ENCODE measurements around the gene MEF2D.

The MEF2D gene

DNA sequence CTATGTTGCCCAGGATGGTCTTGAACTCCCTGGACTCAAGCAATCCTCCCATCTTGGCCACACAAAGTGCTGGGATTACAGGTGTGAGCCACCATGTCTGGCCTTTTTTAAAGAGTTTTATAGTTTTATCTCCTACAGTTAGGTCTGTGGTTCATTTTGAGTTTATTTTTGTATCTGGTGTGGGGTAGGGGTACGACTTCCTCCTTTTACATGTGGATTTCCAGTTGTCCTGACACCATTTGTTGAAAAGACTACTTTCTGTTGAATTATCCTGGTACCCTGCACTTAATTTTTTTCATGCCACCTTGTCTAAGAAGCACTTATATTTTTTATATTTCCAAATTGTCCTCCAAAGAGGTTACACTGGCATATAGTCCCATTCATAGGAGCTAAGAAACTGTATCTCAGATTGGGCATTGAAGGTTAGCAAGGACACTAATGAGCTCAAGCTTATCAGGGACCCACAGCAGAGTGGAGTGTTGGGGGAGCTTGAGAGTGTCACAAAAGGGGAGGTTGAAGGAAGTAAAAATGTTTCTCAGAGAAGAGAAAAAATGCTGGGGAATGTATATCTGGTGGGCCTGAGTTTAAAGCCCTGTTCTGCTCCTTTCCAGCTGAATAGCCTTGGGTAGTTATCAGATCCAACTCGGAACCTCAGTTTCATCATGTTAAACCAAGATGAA lies 23.4 kb upstream of the MEF2D start:
- DNase-seq = no peak

DNA sequence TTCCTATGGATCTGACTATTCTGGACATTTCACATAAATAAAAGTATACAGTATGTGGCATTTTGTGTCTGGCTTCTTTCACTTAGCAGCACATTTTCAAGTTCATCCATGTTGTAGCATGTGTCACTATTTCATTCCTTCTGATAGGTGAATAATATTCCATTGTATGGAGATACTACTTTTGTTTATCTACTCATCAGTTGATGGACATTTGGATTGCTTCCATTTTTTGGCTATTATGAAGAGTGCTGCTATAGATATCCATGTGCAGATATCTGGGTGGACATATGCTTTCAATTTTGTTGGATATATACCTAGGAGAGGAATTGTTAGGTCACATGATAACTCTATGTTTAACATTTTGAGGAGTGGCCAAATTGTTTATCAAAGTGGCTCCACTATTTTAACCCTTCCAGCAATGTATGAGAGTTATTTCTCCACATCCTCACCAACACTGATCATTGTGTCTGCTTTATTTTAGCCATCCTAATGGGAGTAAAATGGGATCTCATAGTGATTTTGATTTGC lies 21.9 kb upstream of the MEF2D start:
- no peak for DNase-seq

DNA sequence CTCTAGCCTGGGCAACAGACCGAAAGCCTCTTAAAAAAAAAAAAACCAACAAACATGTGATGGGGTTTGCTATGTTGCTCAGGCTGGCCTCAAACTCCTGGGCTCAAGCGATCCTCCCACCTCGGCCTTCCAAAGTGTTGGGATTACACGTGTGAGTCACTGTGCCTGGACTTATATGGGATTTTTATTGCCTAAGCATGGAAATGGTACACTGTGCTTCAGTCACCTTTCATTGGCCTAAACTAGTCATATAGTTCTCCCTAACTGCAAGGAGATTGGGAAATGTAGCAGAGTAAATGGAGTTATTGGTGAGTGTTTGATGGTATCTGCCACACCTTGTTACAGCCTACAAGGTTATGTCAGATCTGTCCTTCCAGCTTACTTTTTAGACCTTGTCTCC lies 17.2 kb upstream of the MEF2D start:
- DNase-seq = no peak

- DNase-seq = no peak
Observed at GRCh38 chr1:156516821-156517220, 16.2 kb upstream of the MEF2D start.

- no peak for DNase-seq
Observed at GRCh38 chr1:156515956-156516355, 15.4 kb upstream of the MEF2D start.

DNA sequence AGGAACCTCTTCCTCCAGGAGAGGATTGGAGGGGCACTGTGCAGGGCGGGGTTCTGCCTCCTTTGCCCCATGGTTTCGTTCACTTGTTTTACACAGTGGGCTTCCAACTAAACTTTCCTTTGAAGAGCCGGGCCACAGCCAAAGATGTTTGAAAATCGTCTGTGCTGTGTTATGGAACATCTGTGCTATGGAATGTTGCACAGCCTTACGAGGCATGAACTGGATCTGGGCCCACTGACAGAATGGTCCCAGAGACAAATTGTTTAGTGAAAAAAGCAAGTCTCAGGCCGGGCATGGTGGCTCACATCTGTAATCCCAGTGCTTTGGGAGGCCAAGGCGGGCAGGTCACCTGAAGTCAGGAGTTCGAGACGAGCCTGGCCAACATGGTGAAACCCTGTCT lies 12.6 kb upstream of the MEF2D start:
- no peak for DNase-seq

DNA sequence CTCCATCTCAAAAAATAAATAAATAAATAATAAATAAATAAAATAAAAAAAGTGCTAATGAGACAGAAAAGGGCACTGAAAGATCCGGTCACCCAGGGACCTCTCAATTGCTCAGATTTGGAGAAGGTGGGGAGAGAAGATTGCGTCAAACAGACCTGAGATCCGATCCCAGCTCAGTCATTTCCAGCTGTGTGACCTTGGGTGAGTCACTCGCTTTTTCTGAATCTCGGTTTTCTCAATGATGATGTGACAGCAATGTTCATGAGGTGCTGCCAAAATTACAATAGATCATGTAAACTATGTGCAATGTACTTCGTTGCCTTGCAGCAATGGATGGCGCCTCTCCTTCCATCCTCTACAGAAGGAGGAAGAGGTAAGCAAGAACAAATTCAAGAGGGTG lies 11.1 kb upstream of the MEF2D start:
- DNase-seq = no peak

GRCh38 chr1:156510709-156511108 lies 10.1 kb upstream of the MEF2D start:
- DNase-seq = no peak

GRCh38 chr1:156509424-156510034 lies 9.0 kb upstream of the MEF2D start:
- DNase-seq = no peak

- DNase-seq = no peak
Observed at GRCh38 chr1:156508955-156509234, 8.3 kb upstream of the MEF2D start.

DNA sequence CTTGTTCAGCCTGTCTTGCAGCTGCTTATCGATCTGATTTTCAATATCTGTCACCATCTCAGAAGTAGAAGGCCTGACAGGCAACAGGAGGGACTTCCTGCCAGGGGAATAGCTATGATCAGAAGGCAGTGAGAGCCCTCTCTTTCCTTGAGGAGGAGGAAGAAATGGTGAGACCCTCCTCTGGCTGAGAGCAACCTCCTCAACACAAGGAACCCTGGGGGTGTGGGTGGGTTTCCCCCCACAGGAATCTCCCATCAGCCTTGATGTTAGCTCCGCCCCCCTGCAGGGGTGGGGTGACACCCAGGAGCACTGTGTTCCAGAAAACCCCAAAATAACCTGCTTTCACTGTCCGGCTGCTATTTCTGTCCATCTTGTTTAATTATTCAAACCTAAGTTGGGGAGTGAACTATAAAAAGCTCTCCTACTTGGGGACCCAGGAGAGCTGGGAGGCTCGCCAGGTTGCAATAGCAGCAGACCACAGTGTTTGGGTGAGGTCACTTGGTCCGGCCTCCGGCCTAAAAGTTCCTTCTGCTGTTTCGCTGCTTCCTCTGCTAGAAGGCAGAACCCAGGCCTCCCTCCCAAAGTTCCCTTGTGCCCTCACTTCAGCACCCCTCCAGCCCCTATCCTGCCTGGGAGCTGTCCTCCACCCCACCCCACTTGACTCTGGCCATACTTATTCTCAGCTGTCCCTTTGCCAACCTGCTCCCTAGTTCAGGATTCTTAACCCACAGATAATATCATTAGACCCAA lies 7.8 kb upstream of the MEF2D start:
- no peak for DNase-seq

GRCh38 chr1:156506450-156506849 lies 5.9 kb upstream of the MEF2D start:
- DNase-seq = no peak

- no peak for DNase-seq
Observed at GRCh38 chr1:156505679-156506298, 5.2 kb upstream of the MEF2D start.

DNA sequence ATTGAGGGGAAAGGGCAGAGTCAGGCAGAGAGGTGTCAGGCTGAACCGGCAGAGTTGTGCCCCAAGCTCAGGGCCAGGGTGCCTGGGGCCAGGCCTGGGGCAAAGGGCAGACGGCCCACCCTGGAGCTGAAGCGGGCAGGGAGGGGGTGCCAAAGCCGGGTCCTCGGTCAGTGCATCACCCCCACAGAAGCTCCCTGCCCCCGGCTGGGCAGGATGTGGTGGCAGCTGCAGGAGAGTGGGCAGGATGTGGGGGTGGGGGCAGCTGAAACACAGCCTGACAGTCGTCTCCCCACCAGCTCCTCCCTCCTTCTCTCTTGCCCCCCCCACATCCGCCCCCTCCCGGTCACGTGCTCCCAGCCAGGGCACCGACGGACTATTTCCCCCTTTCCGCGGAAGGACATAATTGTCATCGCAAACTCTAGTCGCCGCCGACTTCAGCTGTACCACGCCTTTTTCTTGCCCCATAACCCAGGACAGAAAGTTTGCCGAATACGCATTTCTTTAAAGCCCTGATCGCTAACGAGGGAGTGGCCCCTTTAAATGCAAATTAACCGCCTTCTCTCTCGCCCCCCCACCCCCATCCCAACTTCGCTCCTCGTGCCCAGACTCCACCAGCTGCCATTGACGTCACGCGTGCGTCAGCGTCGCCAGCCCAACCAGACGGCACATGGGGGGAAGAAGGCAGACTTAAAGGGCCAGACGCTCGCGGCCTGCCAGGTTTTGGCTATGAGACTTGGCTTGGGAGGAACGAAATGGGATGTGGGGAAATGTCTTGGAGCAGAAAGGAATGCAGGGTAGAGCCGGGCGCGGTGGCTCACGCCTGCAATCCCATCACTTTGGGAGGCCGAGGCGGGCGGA lies 4.5 kb upstream of the MEF2D start:
- peak; percentile 92 to 94 for DNase-seq

DNA sequence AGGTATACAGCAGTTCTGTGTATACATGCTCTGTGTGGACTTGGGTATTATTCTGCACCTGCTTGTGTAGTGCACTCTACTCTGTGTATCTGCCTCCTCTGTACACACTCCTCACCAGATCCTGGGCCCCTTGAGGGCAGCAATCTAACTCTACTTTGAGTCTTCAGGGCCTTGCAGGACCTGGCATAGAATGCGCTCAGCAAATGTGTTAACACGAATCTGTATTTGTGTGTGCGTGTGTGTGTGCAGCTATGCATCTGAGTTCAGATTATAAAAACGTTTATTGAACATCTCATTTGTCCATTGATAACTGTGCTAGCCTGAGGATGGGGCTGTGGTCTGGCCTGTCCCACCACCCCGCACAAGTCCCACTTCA lies 3.9 kb upstream of the MEF2D start:
- DNase-seq = peak in 1 of 2 experiments; percentile 23

GRCh38 chr1:156503698-156504437 lies 3.3 kb upstream of the MEF2D start:
- no peak for DNase-seq

DNA sequence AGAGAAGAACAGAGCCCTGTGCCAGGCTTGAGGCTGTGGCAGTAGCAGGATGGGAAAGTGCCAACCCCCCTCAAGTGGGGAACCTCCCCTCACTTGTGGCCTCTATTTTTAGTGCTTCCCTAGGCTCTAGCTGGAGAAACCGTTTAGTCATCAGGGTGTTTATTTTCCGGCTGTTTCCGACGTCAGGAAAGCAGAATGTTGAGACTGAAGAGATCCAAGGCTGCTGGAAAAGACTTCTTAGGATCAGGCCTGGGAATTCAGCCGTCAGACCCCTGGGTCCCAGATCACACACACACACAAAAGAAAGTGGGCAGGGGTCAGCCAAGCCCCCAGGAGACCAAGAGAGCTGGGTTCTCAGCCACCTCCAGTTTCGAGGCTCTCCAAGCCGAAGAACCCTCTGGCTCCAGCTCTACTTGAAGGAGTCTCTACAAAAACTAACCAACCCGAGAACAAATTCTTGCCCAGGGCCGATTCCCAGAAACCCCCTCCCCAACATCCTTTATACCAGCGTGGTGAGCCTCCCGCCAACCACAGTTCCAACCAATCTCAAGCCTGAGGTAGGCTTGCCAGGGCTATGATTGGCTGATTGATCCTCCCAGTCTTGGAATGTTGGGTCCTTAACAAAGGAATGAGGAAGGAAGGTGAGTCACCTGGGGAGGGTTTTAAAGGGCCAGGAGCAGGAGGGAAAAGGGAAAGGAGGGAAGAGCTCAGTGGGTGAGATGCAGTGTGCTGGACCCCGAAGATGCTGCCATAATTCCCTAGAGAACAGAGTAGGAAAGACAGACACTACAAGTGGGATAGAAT lies 2.5 kb upstream of the MEF2D start:
- DNase-seq = no peak

GRCh38 chr1:156502391-156502893 lies 1.9 kb upstream of the MEF2D start:
- no peak for DNase-seq

- peak; percentile 85 to 91 for DNase-seq
Observed at GRCh38 chr1:156500793-156501506, 375 bp upstream of the MEF2D start.

GRCh38 chr1:156499842-156500542 lies 583 bp downstream of the MEF2D start:
- DNase-seq = no peak

Measured in NCI-H1930 (cell line).